Measurements from ENCODE around the gene FLVCR1. TPM values are rescaled to one million over a fixed set of nuclear protein-coding genes. Genes with fewer than 3 reads are reported as not detected.
"Not testable (repeated sequence)": the region's sequence is repeated elsewhere in the genome, so short reads cannot be mapped to it uniquely, and the experiment has no call there.

Gene FLVCR1
- polyA plus RNA-seq = 3.4 TPM

DNA sequence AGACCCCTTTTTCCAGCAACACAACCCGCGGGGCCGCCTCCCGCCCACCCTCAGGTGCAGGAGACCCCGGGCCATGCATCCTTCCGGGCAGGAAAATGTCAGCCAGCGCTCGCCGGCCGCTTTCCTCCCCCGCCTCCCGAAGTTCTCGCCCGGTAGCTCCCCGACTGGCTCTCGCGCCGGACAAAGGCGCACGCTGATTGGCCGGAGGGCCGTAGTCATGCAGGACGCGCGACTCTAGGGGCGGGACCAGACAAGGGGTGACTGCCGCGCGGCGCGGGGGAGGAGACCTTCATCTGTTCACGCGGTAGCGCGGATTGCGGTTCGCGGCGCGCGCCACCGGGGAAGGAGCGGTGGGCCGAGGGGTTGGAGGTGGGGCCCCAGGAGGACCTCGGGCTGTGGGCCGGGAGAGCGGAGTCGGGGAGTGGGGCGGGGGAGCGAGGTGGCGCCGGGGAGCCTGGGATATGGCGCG is at the start of gene FLVCR1:
Gene FLVCR1, plus strand, starts transcription at position 284 of the 469 bp plus-strand sequence. Its CDS starts 178 bp downstream, at position 462.
- Mint-ChIP-seq H3K27me3 (no peaks in the 10 kb centered on the region), H3K9me3 (no peaks in the 10 kb centered on the region), H3K36me3 (peaks cover 9% of the 10 kb centered on the region), H3K4me3 (peak within 1 kb of the TSS; percentile 71 to 98 (median 94)), H3K27ac (peak within 1 kb of the TSS; percentile 86 to 98 (median 95)), H3K4me1 (peaks cover 14 to 20% (median 16%) of the 10 kb centered on the region in 3 donors)

DNA sequence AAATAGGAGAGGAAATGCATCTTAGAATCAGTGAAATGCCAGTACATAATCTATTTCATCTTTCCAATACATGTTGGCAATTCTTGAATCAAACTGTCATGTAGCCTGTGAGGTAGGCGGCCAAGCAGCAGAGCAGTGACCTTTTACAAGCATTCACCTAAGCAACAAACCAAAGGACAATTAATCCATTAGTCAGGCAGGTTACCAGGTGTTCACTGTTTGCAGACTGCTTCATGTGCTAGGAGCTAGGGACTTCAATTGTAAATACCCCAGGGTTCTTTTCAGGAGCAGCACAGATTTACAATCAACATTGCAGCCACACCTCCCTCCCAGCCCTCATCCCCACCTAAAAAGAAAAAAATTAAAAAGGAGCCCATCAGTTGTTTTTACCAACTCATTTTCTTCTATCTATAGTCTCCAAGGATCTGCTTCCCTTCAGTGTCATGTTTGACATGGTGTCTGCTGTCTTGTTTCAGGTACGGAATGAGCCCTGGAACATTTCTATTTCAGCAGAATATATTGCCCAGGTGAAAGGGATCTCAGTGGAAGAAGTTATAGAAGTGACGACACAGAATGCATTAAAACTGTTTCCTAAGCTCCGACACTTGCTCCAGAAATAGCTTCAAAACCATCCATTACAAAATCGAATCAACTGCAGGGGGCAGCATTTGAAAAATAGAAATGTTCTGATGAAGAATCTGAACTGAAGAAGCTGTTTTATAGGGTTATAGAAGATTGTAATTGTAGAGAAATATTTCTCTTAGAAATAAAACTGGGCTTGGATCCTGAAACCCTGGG is 43.3 kb upstream of the FLVCR1 start:
- Mint-ChIP-seq H3K4me3 (no peak overlapping the region), H3K4me1 (peaks cover 3 to 6% (median 4%) of the 10 kb centered on the region in 3 donors), H3K27ac (no peak overlapping the region), H3K36me3 (no peaks in the 10 kb centered on the region), H3K27me3 (no peaks in the 10 kb centered on the region), H3K9me3 (peaks cover 0 to 2% (median 0%) of the 10 kb centered on the region in 3 donors)

DNA sequence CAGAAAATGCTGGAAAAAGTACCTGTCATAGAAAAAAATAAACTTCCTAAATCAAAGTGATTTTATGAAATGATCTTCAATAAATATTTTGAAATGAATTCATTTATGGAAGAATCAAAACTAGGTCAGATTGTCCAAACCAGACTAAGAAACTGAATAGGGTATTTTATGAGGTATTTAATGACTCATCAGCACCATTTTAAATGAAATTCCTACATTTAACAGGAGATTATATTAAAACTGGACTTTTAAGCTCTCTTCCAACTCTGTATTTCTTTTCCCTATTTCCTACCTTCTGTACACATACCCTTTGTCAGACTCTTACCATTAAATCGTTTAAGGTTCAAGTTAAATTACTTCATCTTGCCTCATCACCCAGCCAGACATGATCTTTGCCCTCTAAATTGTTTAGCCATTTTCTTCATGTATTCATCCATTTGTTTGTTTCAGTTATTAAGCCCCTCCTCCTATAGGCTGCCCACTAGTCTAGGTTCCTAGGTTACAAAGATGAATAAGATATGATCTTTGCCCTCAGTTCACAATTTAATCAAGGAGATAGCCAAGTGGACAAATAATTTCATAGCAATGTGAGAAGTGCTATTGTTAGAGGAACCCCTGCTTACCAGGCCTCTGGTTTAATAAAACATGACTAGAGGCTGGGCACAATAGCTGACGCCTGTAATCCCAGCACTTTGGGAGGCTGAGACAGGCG is 41.4 kb upstream of the FLVCR1 start:
- H3K9me3 Mint-ChIP-seq = peaks cover 0 to 2% (median 0%) of the 10 kb centered on the region in 3 donors
- H3K27me3 Mint-ChIP-seq = no peaks in the 10 kb centered on the region
- peaks cover 8 to 12% (median 12%) of the 10 kb centered on the region in 3 donors for H3K4me1 Mint-ChIP-seq
- no peak overlapping the region for H3K4me3 Mint-ChIP-seq
- no peaks in the 10 kb centered on the region for H3K36me3 Mint-ChIP-seq
- H3K27ac Mint-ChIP-seq = no peak overlapping the region

DNA sequence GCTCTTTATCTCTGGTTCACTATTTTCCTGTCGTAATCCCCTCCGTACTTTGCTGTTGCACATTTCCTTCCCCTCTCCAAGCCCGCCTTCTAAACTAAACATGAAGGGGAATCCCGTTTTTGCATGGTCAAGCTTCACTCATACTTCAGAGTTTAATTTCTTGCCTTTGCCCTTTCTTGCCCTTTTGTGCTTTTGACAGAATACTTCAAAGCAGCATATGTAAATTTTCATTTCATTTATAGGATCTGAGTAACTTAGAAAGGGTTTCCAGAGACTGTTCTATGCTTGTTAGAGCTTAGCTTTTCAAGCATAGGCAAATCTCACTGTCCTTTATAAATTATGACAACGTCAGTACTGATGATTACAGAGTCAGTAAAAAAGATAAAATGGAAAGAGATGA is 38.3 kb upstream of the FLVCR1 start:
- Mint-ChIP-seq H3K4me1 (peaks cover 8 to 12% (median 12%) of the 10 kb centered on the region in 3 donors), H3K9me3 (peaks cover 0 to 2% (median 0%) of the 10 kb centered on the region in 3 donors), H3K27ac (peak overlapping the region in 1 of 3 donors; percentile 77), H3K4me3 (peak overlapping the region in 3 of 4 donors; percentile 2 to 9 (median 3)), H3K27me3 (no peaks in the 10 kb centered on the region), H3K36me3 (peaks cover 2% of the 10 kb centered on the region)

DNA sequence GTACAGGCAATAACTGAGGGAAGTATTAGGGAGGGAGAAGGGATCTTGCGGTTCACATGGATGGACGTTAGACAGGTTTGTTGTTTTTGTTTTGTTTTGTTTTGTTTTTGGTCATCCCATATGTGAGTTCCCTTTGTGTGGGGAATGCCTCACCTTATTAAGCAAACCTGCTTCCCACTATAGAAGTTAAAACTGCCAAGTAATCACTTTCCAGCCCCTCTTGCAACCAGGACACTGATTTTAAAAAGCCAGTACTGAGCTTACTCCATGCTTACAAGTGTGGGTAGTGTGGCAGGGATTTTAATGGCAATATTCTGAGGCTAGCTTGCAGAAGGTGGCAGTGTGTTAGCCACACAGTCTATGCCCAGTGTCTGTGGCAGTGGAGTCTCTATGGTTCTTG is 37.1 kb upstream of the FLVCR1 start:
- no peak overlapping the region for H3K27ac Mint-ChIP-seq
- peaks cover 8 to 12% (median 12%) of the 10 kb centered on the region in 3 donors for H3K4me1 Mint-ChIP-seq
- peaks cover 6% of the 10 kb centered on the region in 3 donors for H3K9me3 Mint-ChIP-seq
- no peaks in the 10 kb centered on the region for H3K27me3 Mint-ChIP-seq
- no peak overlapping the region for H3K4me3 Mint-ChIP-seq
- peaks cover 2% of the 10 kb centered on the region for H3K36me3 Mint-ChIP-seq

DNA sequence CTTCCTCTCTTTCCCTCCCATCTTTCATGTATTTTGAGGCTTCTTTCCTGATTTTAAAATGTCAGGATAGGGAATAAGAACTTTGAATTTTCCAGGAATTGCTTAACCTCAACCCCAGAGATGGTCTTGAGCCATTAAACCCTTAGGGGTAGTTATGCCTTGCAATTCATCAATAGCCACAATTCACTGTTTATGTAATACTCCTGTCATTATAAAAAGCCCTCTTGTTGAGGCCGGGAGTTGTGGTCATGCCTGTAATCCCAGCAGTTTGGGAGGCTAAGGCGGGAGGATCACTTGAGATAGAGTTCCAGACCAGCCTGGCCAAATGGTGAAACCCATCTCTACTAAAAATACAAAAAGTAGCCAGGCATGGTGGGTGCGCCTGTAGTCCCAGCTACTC is 35.1 kb upstream of the FLVCR1 start:
- H3K9me3 Mint-ChIP-seq = peaks cover 9 to 13% (median 13%) of the 10 kb centered on the region in 3 donors
- H3K27ac Mint-ChIP-seq = no peak overlapping the region
- H3K27me3 Mint-ChIP-seq = no peaks in the 10 kb centered on the region
- H3K4me1 Mint-ChIP-seq = peaks cover 8 to 12% (median 10%) of the 10 kb centered on the region in 3 donors
- H3K36me3 Mint-ChIP-seq = peaks cover 7% of the 10 kb centered on the region
- no peak overlapping the region for H3K4me3 Mint-ChIP-seq

DNA sequence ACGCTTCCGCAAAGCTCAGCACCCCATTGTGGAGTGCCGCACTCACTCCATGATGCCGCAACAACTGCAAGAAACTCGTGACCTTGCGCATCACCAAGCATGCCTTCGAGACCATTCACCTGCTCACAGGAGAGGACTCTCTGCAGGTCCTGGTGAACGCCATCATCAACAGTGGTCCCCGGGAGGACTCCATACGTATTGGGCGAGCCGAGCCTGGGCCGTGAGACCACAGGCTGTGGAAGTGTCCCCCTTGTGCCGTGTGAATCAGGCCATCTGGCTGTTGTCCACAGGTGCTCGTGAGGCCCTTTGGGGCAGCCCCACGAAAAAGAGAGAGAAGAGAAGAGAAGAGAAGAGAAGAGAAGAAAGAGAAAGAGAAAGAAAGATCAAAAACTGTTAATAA is 33.9 kb upstream of the FLVCR1 start:
- Mint-ChIP-seq H3K36me3 (peaks cover 7% of the 10 kb centered on the region), H3K4me1 (peaks cover 8 to 12% (median 8%) of the 10 kb centered on the region in 3 donors), H3K9me3 (peaks cover 9 to 16% (median 13%) of the 10 kb centered on the region in 3 donors), H3K27me3 (no peaks in the 10 kb centered on the region), H3K4me3 (peak overlapping the region in 1 of 4 donors; percentile 63), H3K27ac (peak overlapping the region in 1 of 3 donors; percentile 80)

DNA sequence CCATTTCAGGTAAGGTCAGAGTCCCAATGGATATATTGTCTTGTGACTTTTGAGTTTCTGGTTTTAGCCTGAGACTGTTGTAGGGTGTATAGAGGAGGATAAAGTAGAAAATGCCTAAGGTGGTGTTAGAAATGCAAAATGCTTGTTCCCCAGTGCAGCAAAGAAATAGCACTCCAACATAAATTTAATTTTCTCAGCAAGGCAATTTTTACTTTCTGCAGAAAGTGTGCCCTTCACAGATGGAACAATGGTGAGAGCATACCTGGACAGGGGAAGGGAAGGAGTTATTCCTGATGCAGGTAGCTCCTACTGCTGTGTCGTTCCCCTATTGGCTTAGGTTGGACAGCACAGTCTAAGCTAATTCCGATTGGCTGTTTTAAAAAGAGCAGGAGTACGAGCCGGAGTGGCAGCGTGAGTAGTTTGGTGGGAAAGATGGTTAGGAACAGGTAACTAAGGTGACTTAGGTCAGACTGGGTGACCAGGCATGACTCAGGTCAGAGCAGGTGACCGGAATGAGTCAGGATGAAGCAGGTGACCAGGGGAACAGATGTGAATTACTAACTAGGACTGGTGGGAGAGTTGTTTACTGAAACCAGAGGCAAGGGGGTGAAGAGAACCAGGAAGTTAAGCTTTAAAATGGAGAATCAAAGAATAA is 32.1 kb upstream of the FLVCR1 start:
- Mint-ChIP-seq H3K4me1 (no peaks in the 10 kb centered on the region), H3K4me3 (no peak overlapping the region), H3K36me3 (peaks cover 7% of the 10 kb centered on the region), H3K9me3 (peaks cover 9 to 16% (median 13%) of the 10 kb centered on the region in 3 donors), H3K27me3 (no peaks in the 10 kb centered on the region), H3K27ac (peak overlapping the region in 1 of 3 donors; percentile 17)

DNA sequence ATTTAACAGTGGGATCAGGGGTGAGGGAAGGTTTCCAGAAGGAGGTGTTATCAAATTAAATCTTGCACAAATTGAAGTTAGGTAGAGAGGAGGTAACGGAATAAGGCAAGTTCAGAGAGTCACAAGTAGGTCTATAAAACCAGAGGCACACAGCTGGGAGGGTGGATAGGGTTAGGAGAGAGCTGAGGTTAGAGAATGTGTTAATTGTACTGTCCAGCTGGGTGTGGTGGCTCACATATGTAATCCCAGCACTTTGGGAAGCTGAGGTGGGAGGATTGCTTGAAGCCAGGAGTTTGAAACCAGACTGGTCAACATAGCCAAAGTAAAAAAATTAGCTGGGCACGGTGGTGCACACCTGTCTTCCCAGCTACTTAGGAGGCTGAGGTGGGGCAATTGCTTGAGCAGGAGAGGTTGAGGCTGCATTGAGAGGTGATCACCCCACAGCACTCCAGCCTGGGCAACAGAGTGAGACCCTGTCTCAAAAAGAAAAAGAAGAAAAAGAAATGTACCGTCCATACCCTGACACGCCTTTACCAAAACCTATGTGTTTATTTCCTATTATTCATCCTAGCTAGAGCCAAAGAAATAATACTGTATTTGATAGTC is 30.8 kb upstream of the FLVCR1 start:
- Mint-ChIP-seq H3K27ac (no peak overlapping the region), H3K9me3 (peaks cover 9 to 16% (median 13%) of the 10 kb centered on the region in 3 donors), H3K4me3 (no peak overlapping the region), H3K36me3 (peaks cover 9% of the 10 kb centered on the region), H3K4me1 (peaks cover 4 to 6% (median 6%) of the 10 kb centered on the region in 3 donors), H3K27me3 (peaks cover 2% of the 10 kb centered on the region)

DNA sequence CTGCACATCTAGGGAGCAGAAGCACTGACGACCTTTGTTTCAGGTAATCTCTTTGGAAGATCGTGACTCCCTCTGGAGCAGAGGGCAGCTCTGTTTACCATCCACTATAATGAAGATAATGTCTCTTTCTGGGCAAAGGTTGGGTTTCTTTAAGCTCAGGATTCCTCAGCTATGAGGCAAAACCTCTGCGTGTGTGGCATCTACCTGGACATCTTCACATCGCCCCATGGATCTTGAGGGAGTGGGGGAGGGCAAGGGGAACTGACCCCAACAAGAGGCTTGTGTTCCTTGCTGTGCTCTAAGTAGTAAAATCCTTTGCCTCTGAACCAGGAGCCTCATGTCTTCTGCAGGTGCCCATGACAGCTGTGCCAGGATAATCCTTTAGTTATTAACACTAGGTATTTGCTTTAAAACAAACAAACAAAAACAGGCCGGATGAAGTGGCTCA is 30.2 kb upstream of the FLVCR1 start:
- peaks cover 2% of the 10 kb centered on the region for H3K27me3 Mint-ChIP-seq
- peaks cover 9% of the 10 kb centered on the region for H3K36me3 Mint-ChIP-seq
- peaks cover 9 to 16% (median 13%) of the 10 kb centered on the region in 3 donors for H3K9me3 Mint-ChIP-seq
- peaks cover 4 to 12% (median 6%) of the 10 kb centered on the region in 3 donors for H3K4me1 Mint-ChIP-seq
- H3K27ac Mint-ChIP-seq = no peak overlapping the region
- no peak overlapping the region for H3K4me3 Mint-ChIP-seq

DNA sequence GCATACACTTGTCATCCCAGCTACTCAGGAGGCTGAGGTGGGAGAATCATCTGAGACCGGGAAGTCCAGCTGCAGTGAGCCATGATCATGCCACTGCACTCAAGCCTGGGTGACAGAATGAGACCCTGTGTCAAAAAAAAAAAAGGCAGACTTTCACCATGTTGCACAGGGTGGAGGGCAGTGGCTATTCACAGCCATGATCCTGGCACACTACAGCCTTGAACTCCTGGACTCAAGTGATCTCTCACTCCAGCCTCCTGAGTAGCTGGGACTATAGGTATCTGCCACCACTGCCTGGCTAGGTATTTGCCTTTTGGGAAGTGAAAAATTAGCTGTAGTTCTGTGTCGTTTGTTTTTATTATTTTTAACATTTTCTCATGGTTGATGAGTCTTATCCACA is 29.7 kb upstream of the FLVCR1 start:
- Mint-ChIP-seq H3K36me3 (peaks cover 9% of the 10 kb centered on the region), H3K9me3 (peaks cover 9 to 16% (median 13%) of the 10 kb centered on the region in 3 donors)

DNA sequence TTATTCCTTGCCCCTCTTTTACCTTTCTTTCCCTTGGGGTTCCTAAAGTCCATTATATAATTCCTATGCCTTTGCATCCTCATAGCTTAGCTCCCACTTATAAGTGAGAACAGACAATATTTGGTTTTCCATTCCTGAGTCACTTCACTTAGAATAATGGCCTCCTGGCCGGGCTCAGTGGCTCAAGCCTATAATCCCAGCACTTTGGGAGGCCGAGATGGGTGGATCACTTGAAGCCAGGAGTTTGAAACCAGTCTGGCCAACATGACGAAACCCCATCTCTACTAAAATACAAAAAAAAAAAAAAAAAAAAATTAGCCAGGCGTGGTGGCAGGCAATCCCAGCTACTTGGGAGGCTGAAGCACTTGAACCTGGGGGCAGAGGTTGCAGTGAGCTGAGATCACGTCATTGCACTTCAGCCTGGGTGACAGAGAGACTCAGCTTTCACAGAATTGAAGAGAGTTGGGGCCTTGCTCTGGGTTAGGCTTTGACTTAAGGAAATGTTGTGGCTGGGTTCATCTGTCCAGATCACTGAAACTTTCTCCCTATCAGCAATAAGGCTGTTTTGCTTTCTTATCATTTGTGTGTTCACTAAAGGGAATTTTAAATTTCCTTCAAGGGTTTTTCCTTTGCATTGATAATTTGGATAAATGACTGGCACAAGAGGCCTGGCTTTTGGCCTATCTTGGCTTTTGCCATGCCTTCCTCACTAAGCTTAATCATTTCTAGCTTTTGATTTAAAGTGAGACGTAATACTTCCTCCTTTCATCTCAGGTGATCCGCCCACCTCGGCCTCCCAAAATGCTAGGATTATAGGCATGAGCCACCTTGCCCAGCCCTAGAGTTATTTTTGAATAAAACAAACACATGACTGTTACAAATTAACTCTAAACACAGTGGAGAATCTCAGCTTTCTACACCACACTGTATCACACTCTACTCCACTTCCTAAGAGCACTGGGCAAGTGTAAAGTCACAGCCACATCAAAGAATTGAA is 24.6 kb upstream of the FLVCR1 start:
- not testable (repeated sequence) for H3K27ac Mint-ChIP-seq

More for the DNA sequence above, 29.7 kb upstream of the FLVCR1 start:
- no peak overlapping the region for H3K4me3 Mint-ChIP-seq
- H3K27ac Mint-ChIP-seq = no peak overlapping the region
- peaks cover 4 to 15% (median 6%) of the 10 kb centered on the region in 3 donors for H3K4me1 Mint-ChIP-seq
- peaks cover 2% of the 10 kb centered on the region for H3K27me3 Mint-ChIP-seq

DNA sequence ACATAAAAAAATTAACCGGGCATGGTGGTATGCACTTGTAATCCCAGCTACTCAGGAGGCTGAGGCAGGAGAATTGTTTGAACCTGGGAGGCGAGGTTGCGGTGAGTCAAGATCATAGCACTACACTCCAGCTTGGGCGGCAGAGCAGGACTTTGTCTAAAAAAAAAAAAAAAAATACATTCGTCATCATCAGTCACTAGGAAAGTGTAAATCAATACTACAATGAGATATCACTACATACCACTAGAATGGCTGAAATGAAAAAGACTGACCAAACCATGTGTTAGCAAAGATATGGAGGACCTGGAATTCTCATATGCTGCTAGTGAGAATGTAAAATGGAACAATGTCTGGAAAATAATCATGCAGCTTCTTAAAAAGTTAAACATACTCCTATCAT is 19.9 kb upstream of the FLVCR1 start:
- Mint-ChIP-seq H3K4me3 (no peak overlapping the region), H3K9me3 (no peaks in the 10 kb centered on the region), H3K36me3 (no peaks in the 10 kb centered on the region), H3K27me3 (no peaks in the 10 kb centered on the region), H3K4me1 (peaks cover 0 to 1% (median 0%) of the 10 kb centered on the region in 3 donors), H3K27ac (no peak overlapping the region)

More for the DNA sequence above, 24.6 kb upstream of the FLVCR1 start:
- H3K27me3 Mint-ChIP-seq, H3K4me3 Mint-ChIP-seq, H3K36me3 Mint-ChIP-seq, H3K9me3 Mint-ChIP-seq: not testable (repeated sequence)
- H3K4me1 Mint-ChIP-seq = peaks cover 4 to 15% (median 7%) of the 10 kb centered on the region in 3 donors
